Activated CD8-positive, alpha-beta T cell treated with anti-CD3 and anti-CD28 coated beads for 36 hours (primary cell): ENCODE data around the gene PRKRA. TPM values are rescaled to one million over a fixed set of nuclear protein-coding genes. Genes with fewer than 3 reads are reported as not detected.
A peak's percentile ranks its signal among the peaks of the same experiment; 100 is the strongest.

Source experiments
- ATAC-seq: fragments of 200-7000 bp; cut with Tn5 transposase; one replicate; pipeline ENCODE4 v1.10.0; 2021; ENCODE audit warnings: mild to moderate bottlenecking, moderate library complexity
- CTCF ChIA-PET: fragments of 350-600 bp; sonication (Branson Sonifier 250); formaldehyde crosslinking; loops from one replicate; lab custom pipeline; 2021; ENCODE audit warnings: antibody characterized with exemption; lab: Charles Lee
- POLR2A ChIA-PET: fragments of 350-600 bp; sonication (Branson Sonifier 250); formaldehyde crosslinking; loops from one replicate; lab custom pipeline; 2021; ENCODE audit warnings: antibody characterized with exemption; lab: Charles Lee
- DNase-seq: peaks from one replicate; pipeline ENCODE4 v3.0.0-alpha.2; 2020
- H3K27ac Mint-ChIP-seq: one replicate; pipeline ENCODE4 v1.8.0; 2021; ENCODE audit warnings: mild to moderate bottlenecking, mixed read lengths
- H3K27me3 Mint-ChIP-seq: one replicate; pipeline ENCODE4 v1.8.0; 2021; ENCODE audit warnings: mixed read lengths
- H3K36me3 Mint-ChIP-seq: one replicate; pipeline ENCODE4 v1.8.0; 2021; ENCODE audit warnings: low read depth, mixed read lengths
- H3K4me1 Mint-ChIP-seq: one replicate; pipeline ENCODE4 v1.8.0; 2021; ENCODE audit warnings: low read depth, mixed read lengths
- H3K4me3 Mint-ChIP-seq: one replicate; pipeline ENCODE4 v1.8.0; 2021; ENCODE audit warnings: mild to moderate bottlenecking, moderate library complexity, mixed read lengths
- H3K9me3 Mint-ChIP-seq: one replicate; pipeline ENCODE4 v1.8.0; 2021; ENCODE audit warnings: mixed read lengths
- intact Hi-C: fragments of 100-400 bp; cut with micrococcal nuclease; formaldehyde crosslinking; loops from one replicate; pipeline ENCODE4 v1.10.0; 2022
- total RNA-seq, 2 experiments: library from RNA; stranded (reverse); gene quantifications; one replicate each; pipeline ENCODE4 v1.2.3, GENCODE V29; 2021
- TF ChIP-seq, protein P1 (sequence below): fragments of 200-600 bp; IDR thresholded peaks from one replicate; pipeline ENCODE4 v1.8.0; 2022; ENCODE audit warnings: antibody characterized with exemption, mild to moderate bottlenecking

Gene PRKRA
- total RNA-seq, 2 experiments from 2014 or later, result 74.8 to 78.0 TPM

DNA sequence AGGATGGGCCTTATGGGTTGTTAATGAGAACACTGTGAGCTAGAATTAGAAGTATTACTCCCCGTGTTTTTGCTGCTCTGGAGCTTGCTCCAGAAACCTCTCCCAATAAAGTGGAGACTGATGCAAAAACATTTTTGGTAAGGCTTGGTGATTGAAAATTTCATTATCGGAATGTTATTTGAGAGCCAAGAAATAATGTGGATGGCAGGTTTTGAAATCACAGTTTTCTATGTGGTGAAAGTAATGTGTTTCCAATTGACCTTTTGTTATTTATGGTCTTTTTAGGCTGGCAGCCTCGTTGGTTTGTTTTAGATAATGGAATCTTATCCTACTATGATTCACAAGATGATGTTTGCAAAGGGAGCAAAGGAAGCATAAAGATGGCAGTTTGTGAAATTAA lies 34.4 kb upstream of the PRKRA start:
- ChIA-PET CTCF (interaction anchor here (1.0 kb wide), 1 partner anchor 38 kb away, joined by 3 read pairs; no protein-coding TSS in a partner anchor), POLR2A (no interaction called here)
- H3K27ac Mint-ChIP-seq, result no peak overlapping the region
- H3K36me3 Mint-ChIP-seq, result peaks cover 22% of the 10 kb centered on the region
- H3K4me3 Mint-ChIP-seq, result no peak overlapping the region
- intact Hi-C loops, result no loop called here
- TF ChIP-seq, protein P1, sequence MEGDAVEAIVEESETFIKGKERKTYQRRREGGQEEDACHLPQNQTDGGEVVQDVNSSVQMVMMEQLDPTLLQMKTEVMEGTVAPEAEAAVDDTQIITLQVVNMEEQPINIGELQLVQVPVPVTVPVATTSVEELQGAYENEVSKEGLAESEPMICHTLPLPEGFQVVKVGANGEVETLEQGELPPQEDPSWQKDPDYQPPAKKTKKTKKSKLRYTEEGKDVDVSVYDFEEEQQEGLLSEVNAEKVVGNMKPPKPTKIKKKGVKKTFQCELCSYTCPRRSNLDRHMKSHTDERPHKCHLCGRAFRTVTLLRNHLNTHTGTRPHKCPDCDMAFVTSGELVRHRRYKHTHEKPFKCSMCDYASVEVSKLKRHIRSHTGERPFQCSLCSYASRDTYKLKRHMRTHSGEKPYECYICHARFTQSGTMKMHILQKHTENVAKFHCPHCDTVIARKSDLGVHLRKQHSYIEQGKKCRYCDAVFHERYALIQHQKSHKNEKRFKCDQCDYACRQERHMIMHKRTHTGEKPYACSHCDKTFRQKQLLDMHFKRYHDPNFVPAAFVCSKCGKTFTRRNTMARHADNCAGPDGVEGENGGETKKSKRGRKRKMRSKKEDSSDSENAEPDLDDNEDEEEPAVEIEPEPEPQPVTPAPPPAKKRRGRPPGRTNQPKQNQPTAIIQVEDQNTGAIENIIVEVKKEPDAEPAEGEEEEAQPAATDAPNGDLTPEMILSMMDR, result no peak
- H3K27me3 Mint-ChIP-seq, result no peaks in the 10 kb centered on the region
- ATAC-seq (no peak), DNase-seq (no peak)
- peaks cover 47% of the 10 kb centered on the region for H3K4me1 Mint-ChIP-seq
- no peaks in the 10 kb centered on the region for H3K9me3 Mint-ChIP-seq

DNA sequence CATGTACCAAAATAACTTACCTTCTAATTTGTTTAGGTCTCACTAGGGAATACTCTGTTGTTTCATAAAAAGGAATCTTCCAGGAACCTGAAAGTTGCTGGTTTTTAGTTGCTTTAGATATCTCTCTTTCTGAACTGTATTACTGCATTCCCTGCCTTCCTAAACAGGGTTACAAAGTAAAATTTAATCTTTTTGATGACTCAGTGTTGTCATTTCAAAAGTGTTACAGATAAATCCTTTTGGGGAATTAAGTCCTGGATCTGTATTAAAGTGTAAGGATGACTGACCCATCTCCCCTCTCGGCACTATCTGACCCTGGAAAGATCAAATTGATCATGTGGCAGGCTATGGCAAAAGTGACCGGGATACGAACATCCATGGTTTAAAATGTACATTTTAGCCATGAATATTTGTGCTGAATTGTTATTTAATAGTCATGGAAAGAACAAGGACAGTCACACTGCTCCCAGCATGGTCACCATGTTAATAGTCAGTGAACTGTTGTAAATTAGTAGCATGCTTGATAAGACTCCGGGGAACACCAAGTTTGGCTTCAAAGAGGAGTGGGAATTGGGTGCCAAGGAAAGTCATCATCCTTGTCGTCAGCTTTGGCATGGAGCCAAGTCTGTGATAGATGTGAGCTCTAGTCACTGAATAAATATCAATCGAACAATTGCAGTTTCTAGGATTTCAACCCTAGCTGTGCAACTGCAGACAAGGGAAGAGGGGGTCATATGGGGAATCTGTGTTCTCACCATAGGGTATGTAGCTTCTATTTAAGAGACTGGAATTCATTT lies 33.5 kb upstream of the PRKRA start:
- Mint-ChIP-seq H3K4me1 (peaks cover 44% of the 10 kb centered on the region), H3K36me3 (peaks cover 16% of the 10 kb centered on the region), H3K4me3 (no peak overlapping the region), H3K9me3 (no peaks in the 10 kb centered on the region), H3K27ac (no peak overlapping the region), H3K27me3 (no peaks in the 10 kb centered on the region)
- TF ChIP-seq, protein P1, result no peak
- ChIA-PET POLR2A (no interaction called here), CTCF (interaction anchor here (1.0 kb wide), 1 partner anchor 39 kb away, joined by 3 read pairs; no protein-coding TSS in a partner anchor)
- DNase-seq (no peak), ATAC-seq (no peak)
- intact Hi-C loops, result no loop called here

DNA sequence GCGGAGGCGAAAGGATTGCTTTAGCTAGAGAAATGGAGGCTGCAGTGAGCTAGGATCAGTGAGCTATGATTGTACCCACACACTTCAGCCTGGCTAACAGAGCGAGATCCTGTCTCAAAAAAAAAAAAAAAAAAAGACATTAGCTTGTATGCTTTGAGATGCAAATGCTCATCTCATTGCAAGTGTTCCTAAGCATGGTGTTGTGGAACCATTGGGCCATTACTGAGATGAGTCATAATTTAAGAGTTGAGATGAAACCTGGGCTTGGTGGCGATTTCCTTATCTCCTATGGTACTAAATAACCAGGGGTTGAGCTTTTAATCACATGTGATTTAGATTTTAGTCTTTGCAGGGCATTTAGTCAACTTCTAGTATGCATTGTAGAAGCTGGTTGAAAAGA lies 31.5 kb upstream of the PRKRA start:
- intact Hi-C loops, result no loop called here
- POLR2A ChIA-PET, result interaction anchor here (0.9 to 1.6 kb wide), 3 partner anchors 10 to 40 kb away, joined by 4 to 7 read pairs (median 4); partner anchors contain the start of genes PJVK and PRKRA

DNA sequence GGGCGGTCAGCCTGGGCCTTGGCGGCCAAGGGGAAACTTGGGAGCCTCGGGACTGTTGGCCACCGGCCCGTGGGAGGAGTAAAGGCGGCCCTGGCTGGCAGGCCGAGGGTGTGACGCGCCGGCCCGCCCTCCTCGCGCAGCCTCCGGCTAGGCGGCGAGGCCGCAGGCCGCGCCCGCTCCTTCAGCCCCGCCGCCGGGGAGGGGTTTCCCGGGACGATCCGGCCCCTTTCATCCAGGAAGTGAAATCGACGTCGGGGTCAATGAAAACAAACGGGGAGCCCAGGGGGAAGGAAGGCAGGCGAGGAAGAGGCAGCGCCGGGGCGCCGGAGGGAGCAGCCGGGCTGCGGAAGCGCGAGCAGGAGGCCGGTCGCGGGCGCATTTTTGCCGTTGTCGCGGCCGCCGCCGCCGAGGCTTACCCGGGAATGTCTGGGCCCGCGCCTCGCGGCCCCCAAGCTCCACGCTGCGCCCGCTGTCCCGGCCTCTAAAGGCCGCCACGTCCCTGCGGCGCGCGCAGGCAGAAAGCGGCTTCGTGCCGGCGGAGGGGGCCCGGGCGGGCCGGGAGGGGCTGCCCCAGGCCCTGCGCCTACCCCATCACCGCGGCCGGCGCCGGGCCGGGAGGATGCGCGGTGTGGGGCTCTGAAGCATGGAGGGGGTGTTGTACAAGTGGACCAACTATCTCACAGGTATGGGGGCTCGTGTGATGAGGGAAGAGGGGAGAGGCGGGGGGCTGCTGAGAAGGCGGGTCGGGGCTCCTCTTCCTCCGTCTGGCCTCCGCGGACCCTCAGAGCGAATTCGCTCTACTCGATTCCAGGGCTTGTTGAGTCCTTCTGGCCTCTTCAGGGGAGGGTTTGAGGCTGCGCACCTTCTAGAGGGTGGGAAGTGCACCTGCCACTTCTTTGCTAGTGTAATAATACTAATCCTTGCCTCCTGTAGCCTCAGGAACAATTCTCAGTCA lies 29.5 kb upstream of the PRKRA start, which contains the start of gene PLEKHA3:
PLEKHA3 (plus strand) TSS at position 231 of the 955 bp plus-strand sequence; CDS start at position 644, 413 bp downstream.
- intact Hi-C loops, result loop anchor here (2.0 kb wide), 1 partner anchor 42 kb away; no protein-coding TSS in a partner anchor
- TF ChIP-seq, protein P1, result no peak
- peak within 1 kb of the TSS; percentile 83 for H3K4me3 Mint-ChIP-seq
- peak within 1 kb of the TSS; percentile 93 for H3K27ac Mint-ChIP-seq
- H3K9me3 Mint-ChIP-seq, result no peaks in the 10 kb centered on the region
- DNase-seq (peak; percentile 79), ATAC-seq (peak; percentile 66)
- ChIA-PET CTCF (interaction anchor here (1.0 to 2.3 kb wide), 12 partner anchors 8 to 122 kb away, joined by 3 to 13 read pairs (median 4); partner anchors contain the start of genes PJVK and PRKRA), POLR2A (interaction anchor here (1.0 to 1.6 kb wide), 4 partner anchors 13 to 220 kb away, joined by 3 to 5 read pairs (median 3); no protein-coding TSS in a partner anchor)
- H3K36me3 Mint-ChIP-seq, result peaks cover 5% of the 10 kb centered on the region
- peaks cover 39% of the 10 kb centered on the region for H3K4me1 Mint-ChIP-seq
- no peaks in the 10 kb centered on the region for H3K27me3 Mint-ChIP-seq

More for the DNA sequence above, 31.5 kb upstream of the PRKRA start:
- no peaks in the 10 kb centered on the region for H3K27me3 Mint-ChIP-seq
- no peak overlapping the region for H3K27ac Mint-ChIP-seq
- H3K9me3 Mint-ChIP-seq, result no peaks in the 10 kb centered on the region
- peak overlapping the region; percentile 83 for H3K4me3 Mint-ChIP-seq
- TF ChIP-seq, protein P1, result no peak
- ATAC-seq (no peak), DNase-seq (peak; percentile 23)
- peaks cover 39% of the 10 kb centered on the region for H3K4me1 Mint-ChIP-seq
- H3K36me3 Mint-ChIP-seq, result peaks cover 12% of the 10 kb centered on the region
- CTCF ChIA-PET, result interaction anchor here (0.6 to 1.7 kb wide), 3 partner anchors 24 to 40 kb away, joined by 3 to 5 read pairs (median 4); no protein-coding TSS in a partner anchor
